KMS-11 (cell line): ENCODE results near the gene ST8SIA4.

ENCODE experiments used
- H2AFZ ChIP-seq: fragments of 200-600 bp; sonication (generic); 2 replicates; pipeline ENCODE4 v1.6.1; 2016; ENCODE audit warnings: antibody characterized with exemption, mixed run types, low read depth
- H3K27ac ChIP-seq: fragments of 200-600 bp; sonication (generic); 2 replicates; pipeline ENCODE4 v1.6.1; 2016; ENCODE audit warnings: mild to moderate bottlenecking, mixed run types
- H3K27me3 ChIP-seq: fragments of 200-600 bp; sonication (generic); 2 replicates; pipeline ENCODE4 v1.6.1; 2017; ENCODE audit warnings: mild to moderate bottlenecking, low read depth, mixed run types, moderate library complexity; ENCODE audit not compliant: insufficient read depth
- H3K36me3 ChIP-seq: fragments of 200-600 bp; sonication (generic); 2 replicates; pipeline ENCODE4 v1.6.1; 2017; ENCODE audit warnings: mild to moderate bottlenecking, mixed run types; ENCODE audit not compliant: insufficient read depth
- H3K4me1 ChIP-seq: fragments of 200-600 bp; sonication (generic); 2 replicates; pipeline ENCODE4 v1.6.1; 2016; ENCODE audit warnings: mild to moderate bottlenecking, low read depth, mixed run types; ENCODE audit not compliant: poor library complexity, severe bottlenecking
- H3K4me2 ChIP-seq: fragments of 200-600 bp; sonication (generic); 2 replicates; pipeline ENCODE4 v1.7.0; 2016; ENCODE audit warnings: mild to moderate bottlenecking, mixed run types
- H3K4me3 ChIP-seq: fragments of 200-600 bp; sonication (generic); IDR thresholded peaks from 2 replicates; pipeline ENCODE4 v1.6.1; 2017; ENCODE audit warnings: low read depth, low read length, mixed read lengths; ENCODE audit not compliant: insufficient read depth
- H3K79me2 ChIP-seq: fragments of 200-600 bp; sonication (generic); 2 replicates; pipeline ENCODE4 v1.6.1; 2016; ENCODE audit warnings: low read depth, mixed run types; ENCODE audit not compliant: insufficient read depth
- H3K9ac ChIP-seq: fragments of 200-600 bp; sonication (generic); 2 replicates; pipeline ENCODE4 v1.6.1; 2016; ENCODE audit warnings: mild to moderate bottlenecking, mixed run types
- H4K20me1 ChIP-seq: fragments of 200-600 bp; sonication (generic); 2 replicates; pipeline ENCODE4 v1.6.1; 2016; ENCODE audit warnings: mild to moderate bottlenecking, mixed run types; ENCODE audit not compliant: insufficient read depth
- CTCF ChIP-seq: fragments of 200-600 bp; sonication (generic); conservative IDR thresholded peaks from 2 replicates; pipeline ENCODE4 v1.6.1; 2017; ENCODE audit warnings: low read depth, mild to moderate bottlenecking, antibody characterized with exemption, low read length, moderate library complexity, mixed read lengths

The ST8SIA4 gene

GRCh38 chr5:100758780-100759179 lies 144.3 kb downstream of the ST8SIA4 start:
- no peak overlapping the region for H3K4me2 ChIP-seq
- H3K4me1 ChIP-seq = no peaks in the 10 kb centered on the region
- H2AFZ ChIP-seq = no peak overlapping the region
- no peak overlapping the region for H3K9ac ChIP-seq
- H3K36me3 ChIP-seq = no peaks in the 10 kb centered on the region
- H3K79me2 ChIP-seq = no peaks in the 10 kb centered on the region
- H3K27me3 ChIP-seq = no peaks in the 10 kb centered on the region
- no peak overlapping the region for H3K4me3 ChIP-seq
- TF ChIP-seq CTCF = no peak
- no peaks in the 10 kb centered on the region for H4K20me1 ChIP-seq
- H3K27ac ChIP-seq = no peak overlapping the region

- no peak overlapping the region for H3K4me2 ChIP-seq
- H3K36me3 ChIP-seq = no peaks in the 10 kb centered on the region
Measured at GRCh38 chr5:100758306-100758705, 144.8 kb downstream of the ST8SIA4 start.

GRCh38 chr5:100757618-100758017 lies 145.5 kb downstream of the ST8SIA4 start:
- no peaks in the 10 kb centered on the region for H3K79me2 ChIP-seq
- H3K4me3 ChIP-seq = no peak overlapping the region
- H3K4me2 ChIP-seq = no peak overlapping the region
- no peak overlapping the region for H3K27ac ChIP-seq
- no peak for TF ChIP-seq CTCF
- H3K27me3 ChIP-seq = no peaks in the 10 kb centered on the region
- H2AFZ ChIP-seq = no peak overlapping the region
- H4K20me1 ChIP-seq = no peaks in the 10 kb centered on the region
- H3K4me1 ChIP-seq = no peaks in the 10 kb centered on the region
- no peak overlapping the region for H3K9ac ChIP-seq
- no peaks in the 10 kb centered on the region for H3K36me3 ChIP-seq

More at GRCh38 chr5:100758306-100758705, 144.8 kb downstream of the ST8SIA4 start:
- Histone ChIP-seq H2AFZ (no peak overlapping the region), H4K20me1 (no peaks in the 10 kb centered on the region), H3K4me1 (no peaks in the 10 kb centered on the region), H3K9ac (no peak overlapping the region), H3K79me2 (no peaks in the 10 kb centered on the region), H3K27ac (no peak overlapping the region), H3K27me3 (no peaks in the 10 kb centered on the region), H3K4me3 (no peak overlapping the region)
- no peak for TF ChIP-seq CTCF
